B cell (primary cell): ENCODE results near the gene ADAMTS13. TPM values are rescaled to one million over a fixed set of nuclear protein-coding genes. Genes with fewer than 3 reads are reported as not detected.
A peak's percentile ranks its signal among the peaks of the same experiment; 100 is the strongest.

ENCODE experiments used
- ATAC-seq: fragments of 200-7000 bp; cut with Tn5 transposase; one replicate; pipeline ENCODE4 v1.10.0; 2021; ENCODE audit warnings: low read depth, mild to moderate bottlenecking, moderate number of reproducible peaks, moderate library complexity
- CTCF ChIA-PET: fragments of 350-600 bp; sonication (Branson Sonifier 250); formaldehyde crosslinking; loops from one replicate; lab custom pipeline; 2021; ENCODE audit warnings: antibody characterized with exemption, inconsistent platforms; lab: Charles Lee
- POLR2A ChIA-PET: fragments of 350-600 bp; sonication (Branson Sonifier 250); formaldehyde crosslinking; loops from one replicate; lab custom pipeline; 2021; ENCODE audit warnings: antibody characterized with exemption; lab: Charles Lee
- DNase-seq: peaks from one replicate; pipeline ENCODE4 v3.0.0; 2013
- H2AFZ ChIP-seq: 2 replicates; pipeline ENCODE4 v1.6.1; 2012; ENCODE audit warnings: mild to moderate bottlenecking, low read depth, low read length; ENCODE audit not compliant: insufficient read depth, poor library complexity, severe bottlenecking
- H3K27ac ChIP-seq, 2 donors: 1 replicate in 1 of 2; 2 replicates in 1 of 2; pipeline ENCODE4 v1.5.1; 2012 to 2013; ENCODE audit warnings: low read length in 2 of 2, mild to moderate bottlenecking in 2 of 2, moderate library complexity in 1 of 2
- H3K27me3 ChIP-seq, 4 experiments: fragments of 200-600 bp in 1 of 4; sonication (generic) in 1 of 4; replicated peaks in 1 of 4; 1 replicate in 2 of 4; 2 replicates in 2 of 4; pipeline versions ENCODE4 v1.6.1 to v1.7.0; 2013 to 2016; ENCODE audit warnings: low read length in 3 of 4, mild to moderate bottlenecking in 2 of 4, mixed read lengths in 1 of 4, moderate library complexity in 1 of 4; ENCODE audit not compliant: insufficient read depth in 4 of 4, control insufficient read depth in 3 of 4; ENCODE audit errors: control extremely low read depth in 1 of 4
- H3K36me3 ChIP-seq, 2 experiments: replicated peaks in 1 of 2; 1 replicate in 1 of 2; 2 replicates in 1 of 2; pipeline versions ENCODE4 v1.6.1 to v1.7.1; 2013; ENCODE audit warnings: low read length in 1 of 2; ENCODE audit not compliant: insufficient read depth in 2 of 2, control insufficient read depth in 1 of 2; ENCODE audit errors: control extremely low read depth in 1 of 2, extremely low read depth in 1 of 2
- H3K4me1 ChIP-seq, 2 donors: fragments of 200-600 bp in 1 of 2; sonication (generic) in 1 of 2; 1 replicate in 1 of 2; 2 replicates in 1 of 2; pipeline versions ENCODE4 v1.5.1 to v1.6.1; 2013 to 2017; ENCODE audit warnings: low read length in 2 of 2; ENCODE audit not compliant: control insufficient read depth in 2 of 2, insufficient read depth in 2 of 2
- H3K4me2 ChIP-seq: replicated peaks from 2 replicates; pipeline ENCODE3; 2012; ENCODE audit warnings: mild to moderate bottlenecking, low read depth, low read length; ENCODE audit not compliant: poor library complexity, severe bottlenecking
- H3K4me3 ChIP-seq, 5 experiments: fragments of 200-600 bp in 1 of 5; sonication (generic) in 1 of 5; 1 replicate in 3 of 5; 2 replicates in 2 of 5; pipeline versions ENCODE4 v1.5.1 to v1.7.0; 2011 to 2016; ENCODE audit warnings: low read length in 4 of 5, mild to moderate bottlenecking in 4 of 5, low read depth in 2 of 5, control low read depth in 1 of 5, moderate library complexity in 1 of 5; ENCODE audit not compliant: insufficient read depth in 1 of 5; ENCODE audit errors: control extremely low read depth in 1 of 5, extremely low read depth in 1 of 5
- H3K79me2 ChIP-seq: fragments of 200-600 bp; sonication (generic); one replicate; pipeline ENCODE4 v1.6.0; 2016; ENCODE audit warnings: low read length; ENCODE audit not compliant: control insufficient read depth, insufficient read depth
- H3K9ac ChIP-seq: fragments of 200-600 bp; sonication (generic); 2 replicates; pipeline ENCODE4 v1.6.1; 2017; ENCODE audit warnings: mild to moderate bottlenecking, low read length, moderate library complexity
- H3K9me3 ChIP-seq, 3 donors: one replicate each; pipeline versions ENCODE4 v1.6.1 to v1.7.1; 2013; ENCODE audit warnings: low read length in 2 of 3; ENCODE audit not compliant: control insufficient read depth in 2 of 3, insufficient read depth in 1 of 3; ENCODE audit errors: control extremely low read depth in 1 of 3
- H4K20me1 ChIP-seq: 2 replicates; pipeline ENCODE4 v1.6.0; 2012; ENCODE audit warnings: mild to moderate bottlenecking, low read length; ENCODE audit not compliant: insufficient read depth, control insufficient read depth, poor library complexity, severe bottlenecking
- H3K27ac Mint-ChIP-seq: one replicate; pipeline ENCODE4 v1.8.0; 2021; ENCODE audit warnings: mixed read lengths
- H3K27me3 Mint-ChIP-seq: one replicate; pipeline ENCODE4 v1.8.0; 2021; ENCODE audit warnings: mixed read lengths
- H3K4me1 Mint-ChIP-seq: one replicate; pipeline ENCODE4 v1.8.0; 2021; ENCODE audit warnings: mixed read lengths
- H3K4me3 Mint-ChIP-seq: one replicate; pipeline ENCODE4 v1.8.0; 2021; ENCODE audit warnings: mixed read lengths
- H3K9me3 Mint-ChIP-seq: one replicate; pipeline ENCODE4 v1.8.0; 2022; ENCODE audit warnings: mixed read lengths; ENCODE audit not compliant: insufficient read depth
- CTCF ChIP-seq: fragments of 200-600 bp; IDR thresholded peaks from one replicate; pipeline ENCODE4 v1.8.0; 2022; ENCODE audit warnings: antibody characterized with exemption, mild to moderate bottlenecking
- EZH2 ChIP-seq: IDR thresholded peaks from 2 replicates; pipeline ENCODE4 v1.6.1; 2012; ENCODE audit warnings: borderline replicate concordance, low read depth, mild to moderate bottlenecking, moderate library complexity, low read length; ENCODE audit not compliant: insufficient read depth, poor library complexity, severe bottlenecking
- WGBS: methylation state at CpG from one replicate; pipeline ENCODE4 v1.1.5; 2013; ENCODE audit warnings: missing lambda C conversion rate; ENCODE audit not compliant: insufficient coverage; 5-methylcytosine and 5-hydroxymethylcytosine counted together
- intact Hi-C: fragments of 100-400 bp; cut with micrococcal nuclease; formaldehyde crosslinking; loops from one replicate; pipeline ENCODE4 v1.10.0; 2022
- polyA plus RNA-seq: library from polyadenylated mRNA; depleted of rRNA; stranded (reverse); fragments of >200 nt; gene quantifications from 2 replicates; pipeline ENCODE4 v1.2.3, GENCODE V29; 2012
- total RNA-seq, 2 donors: library from RNA; stranded (reverse); fragments of 120-200 nt in 1 of 2; gene quantifications; 1 replicate in 1 of 2; 2 replicates in 1 of 2; pipeline versions ENCODE4 v1.2.3 to v1.2.4, GENCODE V29; 2013 to 2022

The ADAMTS13 gene
- total and polyA plus RNA-seq, 2 donors (not counting 1 experiment from before 2014, with no cell fraction given): 2.5 to 5.7 TPM

DNA sequence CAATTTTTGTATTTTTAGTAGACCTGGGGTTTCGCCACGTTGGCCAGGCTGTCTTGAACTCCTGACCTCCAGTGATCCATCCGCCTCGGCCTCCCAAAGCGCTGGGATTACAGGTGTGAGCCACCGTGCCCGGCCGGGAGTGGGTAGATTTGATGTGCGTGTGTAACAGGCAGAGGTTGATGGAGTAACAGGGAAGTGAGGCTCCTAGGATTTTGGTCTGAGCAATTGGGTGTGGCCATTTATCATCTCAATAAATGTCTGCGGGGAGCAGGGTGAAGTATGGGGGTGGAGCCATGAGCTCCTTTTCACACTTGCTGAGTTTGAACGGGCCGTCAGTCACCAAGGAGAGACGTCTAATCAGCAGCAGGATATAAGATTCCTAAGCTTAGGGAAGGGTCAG is 3.2 kb upstream of the ADAMTS13 start:
- TF ChIP-seq EZH2: no peak
- no peak for TF ChIP-seq CTCF
- ChIA-PET POLR2A (interaction anchor here (0.6 to 1.7 kb wide), 3 partner anchors 41 to 249 kb away, joined by 3 to 5 read pairs (median 4); partner anchors contain the start of genes CACFD1, MED22 and RPL7A), CTCF (interaction anchor here (0.7 to 2.1 kb wide), 2 partner anchors 41 to 66 kb away, joined by 3 to 7 read pairs; partner anchors contain the start of gene CACFD1)
- Histone ChIP-seq H2AFZ (no peak overlapping the region), H3K4me2 (no peak overlapping the region), H3K27ac (no peak overlapping the region), H3K27me3 (no peaks in the 10 kb centered on the region), H3K4me1 (peaks cover 30 to 63% of the 10 kb centered on the region in 2 donors), H3K36me3 (peaks cover 6 to 17% of the 10 kb centered on the region in 2 experiments), H3K4me3 (no peak overlapping the region), H4K20me1 (peaks cover 30% of the 10 kb centered on the region), H3K9me3 (peaks cover 0 to 7% (median 0%) of the 10 kb centered on the region in 3 donors), H3K79me2 (peaks cover 33% of the 10 kb centered on the region), H3K9ac (no peak overlapping the region)
- WGBS: 94% methylated on average over 13 of the region's 13 CpGs
- intact Hi-C loops: loop anchor here (5.0 kb wide), 1 partner anchor 387 kb away; the partner anchor contains the start of gene GTF3C5
- Mint-ChIP-seq H3K4me1 (peaks cover 64% of the 10 kb centered on the region), H3K27me3 (no peaks in the 10 kb centered on the region), H3K27ac (peak overlapping the region; percentile 93), H3K9me3 (peaks cover 4% of the 10 kb centered on the region), H3K4me3 (peak overlapping the region; percentile 89)
- ATAC-seq: no peak
- no peak for DNase-seq

DNA sequence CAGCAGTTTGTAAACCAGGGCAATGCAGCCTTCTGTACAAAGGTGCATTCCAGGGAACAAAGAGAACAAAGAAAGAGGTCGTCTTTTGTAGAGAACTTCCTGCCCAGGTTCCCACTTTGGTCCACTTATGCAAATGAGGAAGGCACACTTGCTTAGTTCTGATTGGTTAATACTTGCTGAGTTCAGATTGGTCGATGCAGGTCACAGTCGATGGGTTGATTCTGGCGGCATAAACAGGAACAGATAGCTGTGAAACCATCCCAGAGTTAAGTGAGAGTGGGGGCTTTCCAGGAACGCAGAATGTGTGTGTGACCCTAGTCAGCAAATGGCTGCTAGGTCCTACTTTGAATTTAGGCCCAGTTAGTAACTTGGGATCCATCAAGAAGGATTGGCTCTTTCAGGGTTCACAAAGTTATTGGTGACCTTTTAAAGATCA is 1.8 kb upstream of the ADAMTS13 start:
- DNase-seq: peak; percentile 89
- TF ChIP-seq EZH2: no peak
- H3K4me1 ChIP-seq: peaks cover 30 to 59% of the 10 kb centered on the region in 2 donors
- H3K27me3 Mint-ChIP-seq: no peaks in the 10 kb centered on the region
- H3K9ac ChIP-seq: peak overlapping the region; percentile 8
- ChIA-PET CTCF (interaction anchor here (1.2 kb wide), 1 partner anchor 234 kb away, joined by 3 read pairs; no protein-coding TSS in a partner anchor), POLR2A (interaction anchor here (1.0 to 1.3 kb wide), 2 partner anchors 19 to 58 kb away, joined by 3 read pairs; no protein-coding TSS in a partner anchor)
- H3K4me3 ChIP-seq: no peak overlapping the region
- H3K4me1 Mint-ChIP-seq: peaks cover 54% of the 10 kb centered on the region
- H4K20me1 ChIP-seq: peaks cover 18% of the 10 kb centered on the region
- peaks cover 4% of the 10 kb centered on the region for H3K9me3 Mint-ChIP-seq
- peak; percentile 53 for ATAC-seq
- peaks cover 0 to 7% (median 0%) of the 10 kb centered on the region in 3 donors for H3K9me3 ChIP-seq
- peaks cover 0 to 3% (median 0%) of the 10 kb centered on the region in 4 experiments for H3K27me3 ChIP-seq
- peak overlapping the region; percentile 94 for H3K27ac Mint-ChIP-seq
- peaks cover 0 to 3% of the 10 kb centered on the region in 2 experiments for H3K36me3 ChIP-seq
- peak overlapping the region; percentile 55 for H3K4me3 Mint-ChIP-seq
- 40% methylated on average over 5 of the region's 5 CpGs for WGBS
- peak overlapping the region; percentile 59 for H2AFZ ChIP-seq
- H3K4me2 ChIP-seq: peak overlapping the region; percentile 1
- H3K79me2 ChIP-seq: peaks cover 23% of the 10 kb centered on the region
- intact Hi-C loops: loop anchor here (1.0 to 2.0 kb wide), 2 partner anchors 44 to 59 kb away; partner anchors contain the start of genes SLC2A6, STKLD1 and SURF4
- peak overlapping the region; percentile 80 to 95 for H3K27ac ChIP-seq
